ENCODE results near the gene MAL. TPM values are rescaled to one million over a fixed set of nuclear protein-coding genes. Genes with fewer than 3 reads are reported as not detected.

Gene MAL
- not detected for total RNA-seq

- Histone ChIP-seq H3K27me3 (replicated peaks; ENCODE audit: insufficient read depth) (no peaks in the 10 kb centered on the region), H3K4me1 (ENCODE audit: control insufficient read depth in 1 of 2, low read depth in 2 of 2) (peaks cover 0 to 17% of the 10 kb centered on the region in 2 donors), H3K36me3 (no peaks in the 10 kb centered on the region), H3K4me3 (peak within 1 kb of the TSS; percentile 56), H3K27ac (no peak within 1 kb of the TSS), H3K9me3 (no peaks in the 10 kb centered on the region)
- no peak for TF ChIP-seq CTCF (IDR thresholded peaks at IDR 0.05)
- ATAC-seq (ENCODE audit: insufficient number of reproducible peaks, low FRiP score, low read depth) (no peak), DNase-seq (ENCODE audit: low spot score) (no peak)
Measured at GRCh38 chr2:95025406-95026319, at the start of gene MAL. Gene MAL (plus strand): TSS chr2:95025708. CDS start chr2:95025793, 85 bp downstream.

GRCh38 chr2:94977826-94978225 is 47.7 kb upstream of the MAL start:
- H3K27ac ChIP-seq, result no peak overlapping the region
- no peak overlapping the region for H3K4me3 ChIP-seq
- H3K36me3 ChIP-seq, result no peaks in the 10 kb centered on the region
- DNase-seq (ENCODE audit: low spot score), result no peak
- H3K27me3 ChIP-seq (replicated peaks; ENCODE audit: insufficient read depth), result no peaks in the 10 kb centered on the region
- no peak for ATAC-seq (ENCODE audit: insufficient number of reproducible peaks, low FRiP score, low read depth)
- no peak for TF ChIP-seq CTCF (IDR thresholded peaks at IDR 0.05)
- no peaks in the 10 kb centered on the region for H3K9me3 ChIP-seq
- no peaks in the 10 kb centered on the region for H3K4me1 ChIP-seq (ENCODE audit: control insufficient read depth in 1 of 2, low read depth in 2 of 2)

- no peaks in the 10 kb centered on the region for H3K9me3 ChIP-seq
- no peak for TF ChIP-seq CTCF (IDR thresholded peaks at IDR 0.05)
- no peak for DNase-seq (ENCODE audit: low spot score)
- no peaks in the 10 kb centered on the region for H3K36me3 ChIP-seq
- H3K27ac ChIP-seq, result no peak overlapping the region
- H3K27me3 ChIP-seq (replicated peaks; ENCODE audit: insufficient read depth), result no peaks in the 10 kb centered on the region
- ATAC-seq (ENCODE audit: insufficient number of reproducible peaks, low FRiP score, low read depth), result no peak
- no peak overlapping the region for H3K4me3 ChIP-seq
- no peaks in the 10 kb centered on the region for H3K4me1 ChIP-seq (ENCODE audit: control insufficient read depth in 1 of 2, low read depth in 2 of 2)
Measured at GRCh38 chr2:94978917-94979316, 46.6 kb upstream of the MAL start.

GRCh38 chr2:94979406-94980375 is 45.8 kb upstream of the MAL start:
- no peaks in the 10 kb centered on the region for H3K27me3 ChIP-seq (replicated peaks; ENCODE audit: insufficient read depth)
- ATAC-seq (ENCODE audit: insufficient number of reproducible peaks, low FRiP score, low read depth) (no peak), DNase-seq (ENCODE audit: low spot score) (no peak)
- TF ChIP-seq CTCF (IDR thresholded peaks at IDR 0.05), result no peak
- no peaks in the 10 kb centered on the region for H3K9me3 ChIP-seq
- no peaks in the 10 kb centered on the region for H3K36me3 ChIP-seq
- no peak overlapping the region for H3K27ac ChIP-seq
- H3K4me1 ChIP-seq (ENCODE audit: control insufficient read depth in 1 of 2, low read depth in 2 of 2), result no peaks in the 10 kb centered on the region
- H3K4me3 ChIP-seq, result no peak overlapping the region

GRCh38 chr2:94980406-94980805 is 45.1 kb upstream of the MAL start:
- DNase-seq (ENCODE audit: low spot score), result no peak
- TF ChIP-seq CTCF (IDR thresholded peaks at IDR 0.05), result no peak

More at GRCh38 chr2:94980406-94980805, 45.1 kb upstream of the MAL start:
- no peak overlapping the region for H3K27ac ChIP-seq
- no peaks in the 10 kb centered on the region for H3K36me3 ChIP-seq
- no peak for ATAC-seq (ENCODE audit: insufficient number of reproducible peaks, low FRiP score, low read depth)
- no peak overlapping the region for H3K4me3 ChIP-seq
- no peaks in the 10 kb centered on the region for H3K27me3 ChIP-seq (replicated peaks; ENCODE audit: insufficient read depth)
- H3K4me1 ChIP-seq (ENCODE audit: control insufficient read depth in 1 of 2, low read depth in 2 of 2), result no peaks in the 10 kb centered on the region
- H3K9me3 ChIP-seq, result no peaks in the 10 kb centered on the region

Data from thoracic aorta (tissue), 2 donors.